Astrocyte of the cerebellum (primary cell): ENCODE measurements around the gene TWNK.

ENCODE experiments used
- DNase-seq: peaks from one replicate; pipeline ENCODE4 v3.0.0-alpha.2; 2011; ENCODE audit warnings: low read depth
- H3K4me3 ChIP-seq: 2 replicates; pipeline ENCODE4 v1.5.1; 2011; ENCODE audit warnings: mild to moderate bottlenecking, low read depth, low read length, moderate library complexity
- CTCF ChIP-seq: IDR thresholded peaks from 2 replicates; pipeline ENCODE4 v1.5.1; 2012; ENCODE audit warnings: low read length, low read depth, moderate library complexity, mild to moderate bottlenecking; ENCODE audit errors: missing control alignments
- in situ Hi-C: cut with HindIII; loops from 2 replicates; pipeline ENCODE4 v1.10.0; 2017; ENCODE audit warnings: low sequenced_read_pairs

Gene TWNK

GRCh38 chr10:100979791-100980272 is 7.5 kb upstream of the TWNK start:
- TF ChIP-seq CTCF: no peak
- in situ Hi-C loops: no loop called here
- DNase-seq: no peak
- no peak overlapping the region for H3K4me3 ChIP-seq

GRCh38 chr10:100980311-100980710 is 7.0 kb upstream of the TWNK start:
- in situ Hi-C loops: no loop called here
- no peak for DNase-seq
- no peak overlapping the region for H3K4me3 ChIP-seq
- no peak for TF ChIP-seq CTCF

GRCh38 chr10:100980711-100981110 is 6.6 kb upstream of the TWNK start:
- DNase-seq: no peak
- in situ Hi-C loops: no loop called here
- no peak for TF ChIP-seq CTCF
- no peak overlapping the region for H3K4me3 ChIP-seq

GRCh38 chr10:100981178-100981772 is 6.1 kb upstream of the TWNK start:
- DNase-seq: no peak
- in situ Hi-C loops: no loop called here

GRCh38 chr10:100982916-100983830 is 4.2 kb upstream of the TWNK start:
- H3K4me3 ChIP-seq: no peak overlapping the region
- in situ Hi-C loops: no loop called here
- DNase-seq: no peak
- TF ChIP-seq CTCF: no peak

More at GRCh38 chr10:100981178-100981772, 6.1 kb upstream of the TWNK start:
- no peak for TF ChIP-seq CTCF
- H3K4me3 ChIP-seq: no peak overlapping the region

- no peak for TF ChIP-seq CTCF
- in situ Hi-C loops: no loop called here
- no peak for DNase-seq
- no peak overlapping the region for H3K4me3 ChIP-seq
These were observed 3.3 kb upstream of the TWNK start for GRCh38 chr10:100983868-100984671.
